IMR-90 (cell line): ENCODE measurements around the gene NOX3.

Experiments
- BHLHE40 ChIP-seq: fragments of 150-350 bp; IDR thresholded peaks from 2 replicates; pipeline ENCODE4 v1.6.1; 2016; ENCODE audit warnings: mild to moderate bottlenecking, low read depth, low read length
- CEBPB ChIP-seq: IDR thresholded peaks from 2 replicates; pipeline ENCODE4 v1.6.1; 2012; ENCODE audit warnings: low read depth, low read length, improper control_type of control experiment
- CHD1 ChIP-seq: IDR thresholded peaks from 2 replicates; pipeline ENCODE4 v1.6.1; 2012; ENCODE audit warnings: low read depth, low read length, improper control_type of control experiment
- CTCF ChIP-seq: conservative IDR thresholded peaks from 2 replicates; pipeline ENCODE4 v1.5.1; 2012; ENCODE audit warnings: mild to moderate bottlenecking, low read depth, low read length, improper control_type of control experiment
- ELK1 ChIP-seq: fragments of 150-350 bp; IDR thresholded peaks from 2 replicates; pipeline ENCODE4 v1.6.1; 2016; ENCODE audit warnings: low read depth, mild to moderate bottlenecking, low read length, moderate library complexity, borderline replicate concordance
- FOS ChIP-seq: fragments of 150-350 bp; IDR thresholded peaks from 2 replicates; pipeline ENCODE4 v1.6.1; 2016; ENCODE audit warnings: low read depth, low read length
- MAFK ChIP-seq: IDR thresholded peaks from 2 replicates; pipeline ENCODE4 v1.6.1; 2012; ENCODE audit warnings: low read depth, low read length, improper control_type of control experiment
- MXI1 ChIP-seq: IDR thresholded peaks from 2 replicates; pipeline ENCODE4 v1.6.1; 2012; ENCODE audit warnings: low read depth, mild to moderate bottlenecking, low read length, moderate library complexity, borderline replicate concordance
- POLR2A ChIP-seq: IDR thresholded peaks from 2 replicates; pipeline ENCODE4 v1.6.1; 2012; ENCODE audit warnings: mild to moderate bottlenecking, low read depth, low read length
- RAD21 ChIP-seq: IDR thresholded peaks from 2 replicates; pipeline ENCODE4 v1.6.1; 2012; ENCODE audit warnings: low read length, improper control_type of control experiment
- RCOR1 ChIP-seq: IDR thresholded peaks from 2 replicates; pipeline ENCODE4 v1.6.1; 2012; ENCODE audit warnings: mild to moderate bottlenecking, low read length, improper control_type of control experiment; ENCODE audit not compliant: insufficient replicate concordance
- RFX5 ChIP-seq: IDR thresholded peaks from 2 replicates; pipeline ENCODE4 v1.8.0; 2012; ENCODE audit warnings: low read depth, mild to moderate bottlenecking, low read length, moderate library complexity
- SMC3 ChIP-seq: fragments of 150-350 bp; IDR thresholded peaks from 2 replicates; pipeline ENCODE4 v1.6.1; 2016; ENCODE audit warnings: low read depth, mild to moderate bottlenecking, antibody characterized with exemption, low read length, moderate library complexity
- USF2 ChIP-seq: fragments of 150-350 bp; IDR thresholded peaks from 2 replicates; pipeline ENCODE4 v1.6.1; 2017; ENCODE audit warnings: mild to moderate bottlenecking, antibody characterized with exemption, low read length, low read depth

- TF ChIP-seq RCOR1 (no peak), CTCF (no peak), SMC3 (no peak), USF2 (no peak), MAFK (no peak), POLR2A (no peak), FOS (no peak), RFX5 (no peak), ELK1 (no peak), MXI1 (no peak), BHLHE40 (no peak), RAD21 (no peak), CEBPB (no peak), CHD1 (no peak)
Observed at GRCh38 chr6:155491421-155491820, 35.8 kb upstream of the NOX3 start.
